HepG2 (cell line): Measurements from ENCODE around the gene RIMKLB.

ENCODE experiments used
- KLF12 ChIP-seq: sonication (generic); formaldehyde crosslinking; IDR thresholded peaks from 2 replicates; pipeline ENCODE4 v1.4.0; 2020; ENCODE audit warnings: missing genetic modification reagents, borderline replicate concordance
- MAFK ChIP-seq, 2 experiments: IDR thresholded peaks in 1 of 2; conservative IDR thresholded peaks in 1 of 2; 2 replicates each; pipeline ENCODE4 v1.6.1; 2011; ENCODE audit warnings: improper control_type of control experiment in 2 of 2, low read length in 2 of 2
- RBFOX2 ChIP-seq: fragments of 200-400 bp; formaldehyde crosslinking; IDR thresholded peaks from 2 replicates; pipeline ENCODE4 v1.6.1; 2017; ENCODE audit warnings: low read depth, mild to moderate bottlenecking, low read length
- RFX5 ChIP-seq: IDR thresholded peaks from 2 replicates; pipeline ENCODE4 v1.6.1; 2011; ENCODE audit warnings: low read depth, low read length, improper control_type of control experiment
- SKI ChIP-seq: fragments of 450-650 bp; IDR thresholded peaks from one replicate; pipeline ENCODE4 v1.6.1; 2018; ENCODE audit warnings: mild to moderate bottlenecking; ENCODE audit not compliant: partially characterized antibody
- ZKSCAN5 ChIP-seq: sonication (generic); formaldehyde crosslinking; IDR thresholded peaks from 2 replicates; pipeline ENCODE4 v1.5.1; 2020; ENCODE audit warnings: mild to moderate bottlenecking, missing genetic modification reagents

DNA sequence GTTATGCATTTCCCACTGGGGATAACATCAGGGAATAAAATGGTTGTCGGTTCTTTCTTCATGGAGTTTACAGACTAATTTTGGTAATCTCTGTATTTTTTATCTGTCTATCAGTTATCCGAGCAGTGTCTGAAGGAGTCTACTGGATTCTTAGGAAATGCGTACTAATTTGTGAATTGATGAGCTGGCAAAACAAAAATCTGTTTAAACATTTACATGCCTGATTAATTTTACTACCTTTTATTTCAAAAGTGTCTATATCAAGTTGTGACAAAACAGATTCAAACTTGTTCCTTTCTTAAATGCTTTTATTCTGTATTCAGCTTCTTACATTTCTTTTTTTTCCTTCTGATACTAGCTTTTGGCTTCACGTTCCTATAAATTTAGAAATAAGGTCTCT, 4.4 kb downstream of the RIMKLB start:
- TF ChIP-seq ZKSCAN5 (CRISPR knock-in tag) (no peak), RBFOX2 (no peak), MAFK (conservative IDR thresholded peaks at IDR 0.05 in 1 of 2, IDR thresholded peaks at IDR 0.05 in 1 of 2; ENCODE audit: low read length in 2 of 2) (peak; percentile 5 to 68; a peak in 2 of 4 replicates), RFX5 (no peak), SKI (no peak), KLF12 (no peak)
